DOHH2 (cell line): ENCODE results near the gene LAMA5.

ENCODE experiments used
- EZH2phosphoT487 ChIP-seq: fragments of 200-600 bp; sonication (generic); IDR thresholded peaks from 2 replicates; pipeline ENCODE4 v1.6.1; 2017; ENCODE audit warnings: borderline replicate concordance, mild to moderate bottlenecking, antibody characterized with exemption, low read length, moderate library complexity, mixed read lengths
- TF ChIP-seq, protein P1 (sequence below): fragments of 200-600 bp; sonication (generic); IDR thresholded peaks from one replicate; pipeline ENCODE4 v1.5.1; 2014; ENCODE audit warnings: antibody characterized with exemption, mild to moderate bottlenecking, low read depth, low read length; ENCODE audit not compliant: poor library complexity, severe bottlenecking

DNA sequence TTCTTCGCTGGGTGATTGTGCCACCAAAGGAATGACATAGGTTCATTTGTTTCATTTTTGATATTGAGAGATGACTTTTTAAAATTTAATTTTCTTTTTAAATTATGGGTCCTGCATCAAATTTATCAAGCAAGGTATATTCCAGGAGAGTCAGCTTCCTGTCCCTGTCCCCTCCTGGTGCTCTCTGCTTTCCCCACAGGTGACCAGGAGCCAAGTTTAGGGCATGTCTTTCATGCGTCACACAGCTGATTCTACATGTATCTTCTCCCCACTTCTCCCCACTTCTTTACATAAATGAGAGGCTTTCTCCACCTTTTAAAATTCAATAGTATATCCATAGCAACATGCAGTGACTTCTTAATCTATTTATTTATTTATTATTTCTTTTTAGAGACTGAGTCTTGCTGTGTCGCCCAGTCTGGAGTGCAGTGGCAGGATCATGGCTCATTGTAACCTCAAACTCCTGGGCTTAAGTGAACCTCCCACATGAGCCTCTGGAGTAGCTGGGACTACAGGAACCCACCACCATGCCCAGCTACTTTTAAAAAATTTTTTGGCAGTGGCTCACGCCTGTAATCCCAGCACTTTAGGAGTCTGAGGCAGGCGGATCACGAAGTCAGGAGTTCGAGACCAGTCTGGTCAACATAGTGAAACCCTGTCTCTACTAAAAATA lies 98.7 kb downstream of the LAMA5 start:
- TF ChIP-seq, protein P1, sequence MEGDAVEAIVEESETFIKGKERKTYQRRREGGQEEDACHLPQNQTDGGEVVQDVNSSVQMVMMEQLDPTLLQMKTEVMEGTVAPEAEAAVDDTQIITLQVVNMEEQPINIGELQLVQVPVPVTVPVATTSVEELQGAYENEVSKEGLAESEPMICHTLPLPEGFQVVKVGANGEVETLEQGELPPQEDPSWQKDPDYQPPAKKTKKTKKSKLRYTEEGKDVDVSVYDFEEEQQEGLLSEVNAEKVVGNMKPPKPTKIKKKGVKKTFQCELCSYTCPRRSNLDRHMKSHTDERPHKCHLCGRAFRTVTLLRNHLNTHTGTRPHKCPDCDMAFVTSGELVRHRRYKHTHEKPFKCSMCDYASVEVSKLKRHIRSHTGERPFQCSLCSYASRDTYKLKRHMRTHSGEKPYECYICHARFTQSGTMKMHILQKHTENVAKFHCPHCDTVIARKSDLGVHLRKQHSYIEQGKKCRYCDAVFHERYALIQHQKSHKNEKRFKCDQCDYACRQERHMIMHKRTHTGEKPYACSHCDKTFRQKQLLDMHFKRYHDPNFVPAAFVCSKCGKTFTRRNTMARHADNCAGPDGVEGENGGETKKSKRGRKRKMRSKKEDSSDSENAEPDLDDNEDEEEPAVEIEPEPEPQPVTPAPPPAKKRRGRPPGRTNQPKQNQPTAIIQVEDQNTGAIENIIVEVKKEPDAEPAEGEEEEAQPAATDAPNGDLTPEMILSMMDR, result no peak
- no peak for TF ChIP-seq EZH2phosphoT487
